Measurements from ENCODE around the gene PLEKHG2. TPM values are rescaled to one million over a fixed set of nuclear protein-coding genes. Genes with fewer than 3 reads are reported as not detected.

The PLEKHG2 gene
- total and polyA plus RNA-seq, 9 of the 15 experiments (the other 6 are each of a cell fraction or from before 2014, with no cell fraction given) = 0.98 to 45.7 (median 9.8) TPM

DNA sequence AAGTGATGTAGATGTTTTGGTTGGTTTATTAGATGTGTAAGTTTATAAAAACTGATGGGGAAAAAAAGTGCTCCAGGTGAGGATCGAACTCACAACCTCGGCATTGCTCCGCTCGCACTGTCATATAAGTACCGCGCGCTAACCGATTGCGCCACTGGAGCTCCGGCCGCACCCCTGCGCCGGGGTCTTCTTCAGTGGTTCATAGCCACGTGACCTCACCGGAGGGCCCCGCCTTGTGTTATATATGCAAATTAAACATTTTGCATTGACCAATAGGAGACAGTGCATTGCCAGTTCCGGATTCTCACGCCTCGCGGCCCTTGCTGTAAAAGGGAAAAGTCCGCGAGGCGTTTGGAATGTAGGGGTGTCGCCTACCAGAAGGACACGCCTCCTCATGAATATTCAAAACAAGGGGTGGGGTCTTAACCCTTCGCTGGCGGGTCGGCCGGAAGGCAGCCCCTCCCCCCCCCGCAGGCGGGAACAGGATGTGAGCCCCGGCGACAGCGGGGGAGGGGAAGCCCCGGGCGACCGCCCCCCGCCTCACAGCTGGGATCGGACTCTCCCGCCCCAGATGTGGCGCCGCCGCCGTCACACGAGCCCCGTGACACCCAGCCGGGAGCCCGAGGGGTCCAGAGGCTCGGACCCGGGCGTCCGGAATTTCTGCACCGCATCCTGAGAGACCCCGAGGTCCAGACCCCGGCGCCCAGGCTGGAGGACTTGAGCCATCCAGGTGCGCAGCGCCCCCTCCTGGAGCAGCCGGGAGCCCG, at the start of gene PLEKHG2 (continued):
- TF ChIP-seq HNRNPH1 (optimal IDR thresholded peaks at IDR 0.05; ENCODE audit: low read depth, low read length) (no peak), ZKSCAN8 (CRISPR knock-in tag; IDR thresholded peaks at IDR 0.05) (no peak; the same call in 1 of the 2 replicates), NCOA4 (IDR thresholded peaks at IDR 0.05; ENCODE audit: partially characterized antibody) (no peak), SP2 (IDR thresholded peaks at IDR 0.05; ENCODE audit: extremely low read depth, low read depth, low read length, poor library complexity, severe bottlenecking) (no peak), BRCA1 (IDR thresholded peaks at IDR 0.05) (no peak), BRCA1 (CRISPR knock-in tag; IDR thresholded peaks at IDR 0.05) (no peak), SOX6 (IDR thresholded peaks at IDR 0.05) (peak; percentile 69), LEF1 (IDR thresholded peaks at IDR 0.05) (peak; percentile 19; the same call in 1 of the 2 replicates)
- TF ChIP-seq, protein P1, sequence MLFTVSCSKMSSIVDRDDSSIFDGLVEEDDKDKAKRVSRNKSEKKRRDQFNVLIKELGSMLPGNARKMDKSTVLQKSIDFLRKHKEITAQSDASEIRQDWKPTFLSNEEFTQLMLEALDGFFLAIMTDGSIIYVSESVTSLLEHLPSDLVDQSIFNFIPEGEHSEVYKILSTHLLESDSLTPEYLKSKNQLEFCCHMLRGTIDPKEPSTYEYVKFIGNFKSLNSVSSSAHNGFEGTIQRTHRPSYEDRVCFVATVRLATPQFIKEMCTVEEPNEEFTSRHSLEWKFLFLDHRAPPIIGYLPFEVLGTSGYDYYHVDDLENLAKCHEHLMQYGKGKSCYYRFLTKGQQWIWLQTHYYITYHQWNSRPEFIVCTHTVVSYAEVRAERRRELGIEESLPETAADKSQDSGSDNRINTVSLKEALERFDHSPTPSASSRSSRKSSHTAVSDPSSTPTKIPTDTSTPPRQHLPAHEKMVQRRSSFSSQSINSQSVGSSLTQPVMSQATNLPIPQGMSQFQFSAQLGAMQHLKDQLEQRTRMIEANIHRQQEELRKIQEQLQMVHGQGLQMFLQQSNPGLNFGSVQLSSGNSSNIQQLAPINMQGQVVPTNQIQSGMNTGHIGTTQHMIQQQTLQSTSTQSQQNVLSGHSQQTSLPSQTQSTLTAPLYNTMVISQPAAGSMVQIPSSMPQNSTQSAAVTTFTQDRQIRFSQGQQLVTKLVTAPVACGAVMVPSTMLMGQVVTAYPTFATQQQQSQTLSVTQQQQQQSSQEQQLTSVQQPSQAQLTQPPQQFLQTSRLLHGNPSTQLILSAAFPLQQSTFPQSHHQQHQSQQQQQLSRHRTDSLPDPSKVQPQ (CRISPR knock-in tag; IDR thresholded peaks at IDR 0.05; ENCODE audit: borderline replicate concordance) = peak; percentile 75; the same call in 1 of the 2 replicates
